Fibroblast of the aortic adventitia (primary cell): ENCODE data around the gene SIVA1. TPM values are rescaled to one million over a fixed set of nuclear protein-coding genes. Genes with fewer than 3 reads are reported as not detected.

ENCODE experiments used
- DNase-seq: peaks from one replicate; pipeline ENCODE4 v3.0.0-alpha.2; 2010; ENCODE audit warnings: low read depth
- H3K4me3 ChIP-seq: 2 replicates; pipeline ENCODE4 v1.5.1; 2011; ENCODE audit warnings: low read depth, mild to moderate bottlenecking, control low read depth, low read length, moderate library complexity
- total RNA-seq: library from RNA; depleted of rRNA; stranded (reverse); fragments of >200 nt; gene quantifications from 2 replicates; pipeline ENCODE4 v1.2.3, GENCODE V29; 2012; ENCODE audit warnings: low replicate concordance
- TF ChIP-seq, protein P1 (sequence below): IDR thresholded peaks from 2 replicates; pipeline ENCODE4 v1.5.1; 2011; ENCODE audit warnings: mild to moderate bottlenecking, low read length, control low read depth, inconsistent platforms; ENCODE audit not compliant: insufficient read depth

The SIVA1 gene
- total RNA-seq, 1 donor, result 87.3 TPM

- no peak for DNase-seq
- H3K4me3 ChIP-seq, result no peak overlapping the region
- TF ChIP-seq, protein P1, sequence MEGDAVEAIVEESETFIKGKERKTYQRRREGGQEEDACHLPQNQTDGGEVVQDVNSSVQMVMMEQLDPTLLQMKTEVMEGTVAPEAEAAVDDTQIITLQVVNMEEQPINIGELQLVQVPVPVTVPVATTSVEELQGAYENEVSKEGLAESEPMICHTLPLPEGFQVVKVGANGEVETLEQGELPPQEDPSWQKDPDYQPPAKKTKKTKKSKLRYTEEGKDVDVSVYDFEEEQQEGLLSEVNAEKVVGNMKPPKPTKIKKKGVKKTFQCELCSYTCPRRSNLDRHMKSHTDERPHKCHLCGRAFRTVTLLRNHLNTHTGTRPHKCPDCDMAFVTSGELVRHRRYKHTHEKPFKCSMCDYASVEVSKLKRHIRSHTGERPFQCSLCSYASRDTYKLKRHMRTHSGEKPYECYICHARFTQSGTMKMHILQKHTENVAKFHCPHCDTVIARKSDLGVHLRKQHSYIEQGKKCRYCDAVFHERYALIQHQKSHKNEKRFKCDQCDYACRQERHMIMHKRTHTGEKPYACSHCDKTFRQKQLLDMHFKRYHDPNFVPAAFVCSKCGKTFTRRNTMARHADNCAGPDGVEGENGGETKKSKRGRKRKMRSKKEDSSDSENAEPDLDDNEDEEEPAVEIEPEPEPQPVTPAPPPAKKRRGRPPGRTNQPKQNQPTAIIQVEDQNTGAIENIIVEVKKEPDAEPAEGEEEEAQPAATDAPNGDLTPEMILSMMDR, result no peak
These were observed 22.5 kb upstream of the SIVA1 start for GRCh38 chr14:104730487-104730886.

GRCh38 chr14:104731320-104732294 lies 21.3 kb upstream of the SIVA1 start:
- TF ChIP-seq, protein P1, result peak; percentile 32
- no peak overlapping the region for H3K4me3 ChIP-seq
- DNase-seq, result no peak

- no peak for DNase-seq
- TF ChIP-seq, protein P1, result no peak
- H3K4me3 ChIP-seq, result no peak overlapping the region
These were observed 20.6 kb upstream of the SIVA1 start for GRCh38 chr14:104732355-104732804.

GRCh38 chr14:104732931-104733681 lies 19.8 kb upstream of the SIVA1 start:
- TF ChIP-seq, protein P1, result no peak
- no peak for DNase-seq
- no peak overlapping the region for H3K4me3 ChIP-seq

GRCh38 chr14:104734051-104734587 lies 18.8 kb upstream of the SIVA1 start:
- no peak for DNase-seq
- TF ChIP-seq, protein P1, result no peak
- H3K4me3 ChIP-seq, result no peak overlapping the region

GRCh38 chr14:104734601-104734990 lies 18.4 kb upstream of the SIVA1 start:
- DNase-seq, result no peak
- TF ChIP-seq, protein P1, result no peak
- H3K4me3 ChIP-seq, result no peak overlapping the region
